SU-DHL-6 (cell line): ENCODE results near the gene GALNT11.

Experiments used
- EZH2phosphoT487 ChIP-seq: fragments of 200-600 bp; sonication (generic), shearing (Covaris generic); conservative IDR thresholded peaks from 2 replicates; pipeline ENCODE4 v1.6.1; 2018; ENCODE audit warnings: mild to moderate bottlenecking, antibody characterized with exemption, low read length, moderate library complexity, mixed read lengths
- TF ChIP-seq, protein P1 (sequence below): fragments of 200-600 bp; sonication (generic); IDR thresholded peaks from one replicate; pipeline ENCODE4 v1.5.1; 2017; ENCODE audit warnings: antibody characterized with exemption, mild to moderate bottlenecking, low read length, moderate library complexity; ENCODE audit not compliant: insufficient read depth, poor library complexity, severe bottlenecking

DNA sequence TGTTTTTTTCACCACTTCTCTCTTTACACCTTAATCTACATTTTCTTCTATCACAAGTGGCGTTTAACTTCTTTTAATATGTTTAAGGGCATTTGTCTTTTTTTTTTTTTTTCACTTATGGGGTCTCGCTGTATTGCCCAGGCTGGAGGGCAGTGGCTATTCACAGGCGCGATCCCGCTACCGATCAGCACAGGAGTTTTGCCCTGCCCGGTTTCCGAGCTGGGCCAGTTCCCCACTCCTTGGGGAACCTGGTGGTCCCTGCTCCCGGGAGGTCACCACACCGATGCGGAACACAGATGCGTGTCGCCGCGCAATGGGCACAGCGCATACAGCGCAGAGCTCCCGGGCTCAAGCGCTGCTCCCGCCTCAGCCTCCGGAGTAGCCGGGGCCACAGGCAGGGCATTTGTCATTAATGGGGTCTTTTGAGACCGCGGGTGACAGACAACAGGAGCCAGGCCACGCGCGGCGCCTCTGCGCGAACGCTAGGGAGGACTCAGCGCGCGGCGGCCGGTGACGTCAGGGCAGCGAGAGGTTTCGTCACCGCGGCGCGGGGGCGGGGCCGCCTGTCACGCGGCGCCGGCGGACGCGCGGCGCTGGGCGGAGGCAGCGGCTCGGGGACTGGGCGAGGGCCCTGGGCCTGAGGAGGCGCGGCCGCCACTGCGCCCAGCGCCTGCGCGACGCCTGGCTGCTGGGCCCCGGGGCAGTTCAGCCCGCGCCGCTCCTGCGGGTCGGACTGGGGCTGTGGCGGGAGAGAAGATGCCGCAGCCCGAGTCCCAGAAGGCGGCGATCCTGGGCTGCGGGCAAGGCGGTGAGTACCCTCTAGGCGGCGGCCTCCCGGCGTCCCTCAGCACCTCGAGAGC is at the start of gene GALNT11:
- TF ChIP-seq, protein P1, sequence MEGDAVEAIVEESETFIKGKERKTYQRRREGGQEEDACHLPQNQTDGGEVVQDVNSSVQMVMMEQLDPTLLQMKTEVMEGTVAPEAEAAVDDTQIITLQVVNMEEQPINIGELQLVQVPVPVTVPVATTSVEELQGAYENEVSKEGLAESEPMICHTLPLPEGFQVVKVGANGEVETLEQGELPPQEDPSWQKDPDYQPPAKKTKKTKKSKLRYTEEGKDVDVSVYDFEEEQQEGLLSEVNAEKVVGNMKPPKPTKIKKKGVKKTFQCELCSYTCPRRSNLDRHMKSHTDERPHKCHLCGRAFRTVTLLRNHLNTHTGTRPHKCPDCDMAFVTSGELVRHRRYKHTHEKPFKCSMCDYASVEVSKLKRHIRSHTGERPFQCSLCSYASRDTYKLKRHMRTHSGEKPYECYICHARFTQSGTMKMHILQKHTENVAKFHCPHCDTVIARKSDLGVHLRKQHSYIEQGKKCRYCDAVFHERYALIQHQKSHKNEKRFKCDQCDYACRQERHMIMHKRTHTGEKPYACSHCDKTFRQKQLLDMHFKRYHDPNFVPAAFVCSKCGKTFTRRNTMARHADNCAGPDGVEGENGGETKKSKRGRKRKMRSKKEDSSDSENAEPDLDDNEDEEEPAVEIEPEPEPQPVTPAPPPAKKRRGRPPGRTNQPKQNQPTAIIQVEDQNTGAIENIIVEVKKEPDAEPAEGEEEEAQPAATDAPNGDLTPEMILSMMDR: no peak
- no peak for TF ChIP-seq EZH2phosphoT487
